T47D (cell line): ENCODE measurements around the gene PIP.
"Not testable (repeated sequence)": the region's sequence is repeated elsewhere in the genome, so short reads cannot be mapped to it uniquely, and the experiment has no call there.

ENCODE experiments used
- DNase-seq, 2 experiments: peaks; one replicate each; pipeline versions ENCODE4 v3.0.0 to v3.0.0-alpha.2; 2011 to 2012; ENCODE audit warnings: low read depth in 1 of 2, low spot score in 1 of 2
- JUND ChIP-seq: IDR thresholded peaks from 2 replicates; pipeline ENCODE4 v1.6.1; 2012; ENCODE audit warnings: low read depth
- in situ Hi-C: cut with HindIII; loops from 2 replicates; pipeline ENCODE4 v1.10.0; 2016; ENCODE audit warnings: low sequenced_read_pairs, low pct_unique_long_range_greater_than_20kb

Gene PIP

DNA sequence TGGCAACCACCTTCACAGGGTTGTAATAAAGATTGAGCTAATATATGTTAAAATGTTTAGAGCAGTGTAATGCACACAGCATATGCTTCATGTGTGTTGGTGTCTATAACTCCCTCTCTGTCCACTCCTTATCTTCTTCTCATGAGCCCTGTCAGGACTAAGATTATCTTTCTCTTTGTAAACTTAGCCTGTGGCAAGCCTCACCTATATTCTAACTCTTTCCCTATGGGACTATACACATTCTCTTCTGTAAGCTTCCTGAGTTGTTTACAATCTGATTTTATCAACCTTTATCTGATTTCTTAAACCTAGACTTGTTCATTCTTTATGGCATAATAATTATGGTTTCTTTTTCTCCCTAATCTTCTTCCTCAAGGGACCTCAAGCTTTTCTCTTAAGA, 2.4 kb upstream of the PIP start:
- peak; percentile 97 for TF ChIP-seq JUND
- peak in 1 of 2 experiments; percentile 92 for DNase-seq
- in situ Hi-C loops = no loop called here

DNA sequence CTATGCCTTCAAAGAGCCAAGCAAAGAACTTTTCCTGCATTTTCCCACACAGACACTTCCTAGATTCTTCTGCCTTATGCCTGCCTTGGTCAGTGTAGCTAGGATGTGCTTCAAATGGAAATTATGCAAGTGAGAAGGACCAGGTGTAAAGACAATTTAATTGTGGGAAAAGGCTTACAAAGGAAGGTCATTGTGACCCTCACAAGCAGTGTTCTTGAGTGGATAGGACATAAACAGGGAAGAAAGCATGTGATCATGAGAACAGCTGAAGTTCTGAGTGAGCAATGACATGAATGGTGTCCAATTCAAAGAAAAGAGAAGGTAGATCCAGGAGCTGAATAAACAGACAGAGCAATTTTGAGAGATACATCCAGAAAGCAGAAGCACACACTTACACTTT, 1.3 kb upstream of the PIP start:
- in situ Hi-C loops = no loop called here
- DNase-seq = peak in 1 of 2 experiments; percentile 92
- TF ChIP-seq JUND = no peak

DNA sequence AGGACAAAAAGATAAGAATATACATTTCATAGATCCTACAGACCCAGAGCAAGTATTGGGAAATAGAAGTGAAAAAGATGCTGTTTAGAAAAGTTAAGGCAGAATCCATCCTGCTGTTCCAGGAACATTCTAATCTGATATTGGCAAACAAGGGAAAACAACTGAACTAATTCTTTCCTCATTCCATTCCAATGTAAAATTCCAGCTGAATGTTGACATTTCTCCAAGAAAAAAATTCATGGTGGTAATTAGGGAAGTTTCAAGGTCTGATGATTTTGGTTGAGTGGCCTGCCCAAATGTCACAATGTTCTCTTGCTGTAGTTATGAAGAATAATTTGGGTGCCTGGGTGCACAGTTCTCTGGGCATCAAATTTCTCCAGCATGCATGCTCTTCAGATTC, 15.2 kb downstream of the PIP start:
- DNase-seq = peak in 1 of 2 experiments; percentile 92
- peak; percentile 52; the same call in 1 of the 2 replicates for TF ChIP-seq JUND
- in situ Hi-C loops = no loop called here

DNA sequence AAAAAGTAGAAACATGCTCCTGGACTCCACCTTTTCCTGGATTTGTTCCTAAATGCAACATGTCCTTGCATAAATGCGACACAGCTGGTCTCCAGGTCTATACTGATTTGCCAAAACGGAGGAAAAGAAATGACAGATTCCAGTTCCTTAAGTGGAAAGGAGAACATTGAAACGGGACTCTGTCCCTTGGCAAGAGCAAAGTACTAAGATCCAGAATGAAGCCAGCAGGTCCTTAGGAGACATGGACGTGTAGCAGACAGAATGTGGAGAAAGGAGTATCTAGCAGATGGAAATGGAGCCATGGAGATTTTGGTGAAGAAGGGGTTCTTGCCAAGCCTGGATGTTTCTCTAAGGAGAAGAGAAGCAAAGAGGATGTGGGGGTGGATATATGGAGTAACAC, 16.2 kb downstream of the PIP start:
- in situ Hi-C loops = no loop called here
- TF ChIP-seq JUND = no peak
- DNase-seq = no peak

DNA sequence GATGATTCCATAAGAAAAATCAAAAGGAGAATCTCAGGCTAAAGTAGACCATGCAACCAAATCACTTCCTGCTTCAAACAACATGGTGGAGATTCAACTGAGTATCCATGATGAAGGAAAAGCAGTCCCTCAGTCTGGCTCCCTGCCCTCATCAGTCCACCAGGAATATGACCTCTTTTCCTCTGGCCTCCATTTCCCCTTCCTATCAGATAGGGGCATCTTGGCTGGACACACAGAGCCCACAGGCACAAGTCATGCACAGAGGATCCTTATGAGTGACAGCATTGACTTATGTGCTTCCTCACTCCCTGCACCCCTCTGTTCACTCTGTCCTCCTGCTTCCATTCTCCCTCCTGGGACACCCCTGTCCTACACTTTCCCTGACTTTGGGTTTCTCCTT, 16.8 kb downstream of the PIP start:
- TF ChIP-seq JUND = no peak
- in situ Hi-C loops = no loop called here

DNA sequence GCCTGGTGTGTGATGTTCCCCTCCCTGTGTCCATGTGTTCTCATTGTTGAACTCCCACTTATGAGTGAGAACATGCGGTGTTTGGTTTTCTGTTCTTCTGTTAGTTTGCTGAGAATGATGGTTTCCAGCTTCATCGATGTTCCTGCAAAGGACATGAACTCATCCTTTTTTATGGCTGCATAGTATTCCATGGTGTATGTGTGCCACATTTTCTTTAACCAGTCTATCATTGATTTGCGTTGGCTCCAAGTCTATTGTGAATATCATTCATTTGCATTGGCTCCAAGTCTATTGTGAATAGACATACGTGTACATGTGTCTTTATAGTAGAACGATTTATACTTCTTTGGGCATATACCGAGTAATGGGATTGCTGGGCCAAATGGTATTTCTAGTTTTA, 18.8 kb downstream of the PIP start:
- DNase-seq, in situ Hi-C loops: not testable (repeated sequence)

More for the DNA sequence above, 16.8 kb downstream of the PIP start:
- DNase-seq = peak in 1 of 2 experiments; percentile 63

DNA sequence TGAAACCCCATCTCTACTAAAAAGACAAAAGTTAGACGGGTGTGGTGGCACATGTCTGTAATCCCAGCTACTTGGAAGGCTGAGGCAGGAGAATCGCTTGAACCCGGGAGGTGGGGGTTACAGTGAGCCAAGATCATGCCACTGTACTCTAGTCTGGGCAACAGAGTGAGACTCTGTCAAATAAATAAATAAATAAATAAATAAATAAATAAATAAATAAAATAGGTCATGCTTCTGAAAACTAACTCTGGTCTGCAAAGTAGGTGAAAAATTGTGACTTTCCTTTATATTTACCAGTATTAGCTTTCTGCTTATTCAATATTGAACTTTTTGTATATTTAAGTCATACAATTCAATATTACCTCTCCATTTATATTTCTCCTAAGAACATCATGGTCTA, 26.7 kb downstream of the PIP start:
- DNase-seq, in situ Hi-C loops: not testable (repeated sequence)

DNA sequence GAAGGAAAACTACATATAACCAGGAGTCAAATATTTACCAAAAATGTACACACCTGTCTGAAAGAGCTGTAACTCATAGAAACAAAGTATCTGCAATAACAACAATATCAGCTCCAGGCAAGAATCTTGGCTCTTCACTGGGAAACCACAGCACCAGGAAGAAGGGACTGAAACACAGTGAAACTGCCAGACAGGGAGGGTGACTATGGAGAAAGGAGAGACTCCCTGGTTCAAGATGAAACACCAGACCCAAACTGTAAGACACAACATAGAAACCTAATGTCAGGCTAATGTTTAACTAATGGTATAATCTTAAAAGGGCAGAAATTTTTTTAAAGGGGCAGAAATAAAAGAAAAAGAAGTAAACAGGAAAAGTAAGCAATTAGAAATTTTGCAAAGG, 39.8 kb downstream of the PIP start:
- in situ Hi-C loops = no loop called here
- DNase-seq = peak in 1 of 2 experiments; percentile 88
- TF ChIP-seq JUND = no peak

DNA sequence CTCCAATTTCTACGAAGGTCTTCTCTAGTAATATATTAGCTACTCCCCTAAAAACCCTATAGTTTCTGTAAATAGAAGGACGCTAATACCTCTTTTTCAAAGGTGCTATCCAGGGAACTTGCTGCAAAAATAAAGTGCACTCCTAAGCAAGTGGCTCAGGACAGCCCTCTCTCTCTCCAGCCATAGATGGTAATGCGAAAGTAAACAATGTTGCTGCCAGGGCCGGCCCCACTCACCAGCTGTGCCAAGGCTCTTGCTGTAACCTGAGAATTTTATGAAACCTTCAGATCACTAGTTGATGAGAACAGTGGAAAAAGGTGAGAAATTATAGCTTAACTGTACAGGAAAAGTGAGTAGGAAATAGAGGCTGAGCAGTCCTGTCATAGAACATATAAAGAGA, 40.5 kb downstream of the PIP start:
- in situ Hi-C loops = no loop called here
- no peak for TF ChIP-seq JUND
- DNase-seq = peak; percentile 6 to 92

DNA sequence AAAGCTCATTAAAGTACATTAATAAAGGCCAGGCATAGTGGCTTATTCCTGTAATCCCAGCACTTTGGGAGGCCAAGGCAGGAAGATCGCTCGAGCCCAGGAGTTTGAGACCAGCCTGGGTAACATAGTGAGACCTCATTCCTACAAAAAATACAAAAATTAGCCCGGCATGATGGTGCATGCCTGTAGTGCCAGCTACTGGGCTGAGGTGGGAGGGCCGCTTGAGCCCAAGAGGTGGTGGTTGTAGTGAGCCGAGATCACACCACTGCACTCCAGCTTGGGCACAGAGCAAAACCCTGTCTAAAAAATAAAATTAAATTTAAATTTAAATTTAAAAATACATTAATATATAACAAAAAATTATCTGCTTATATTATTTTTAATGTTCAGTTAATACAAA, 44.3 kb downstream of the PIP start:
- TF ChIP-seq JUND = no peak
- in situ Hi-C loops = no loop called here
- DNase-seq = no peak

DNA sequence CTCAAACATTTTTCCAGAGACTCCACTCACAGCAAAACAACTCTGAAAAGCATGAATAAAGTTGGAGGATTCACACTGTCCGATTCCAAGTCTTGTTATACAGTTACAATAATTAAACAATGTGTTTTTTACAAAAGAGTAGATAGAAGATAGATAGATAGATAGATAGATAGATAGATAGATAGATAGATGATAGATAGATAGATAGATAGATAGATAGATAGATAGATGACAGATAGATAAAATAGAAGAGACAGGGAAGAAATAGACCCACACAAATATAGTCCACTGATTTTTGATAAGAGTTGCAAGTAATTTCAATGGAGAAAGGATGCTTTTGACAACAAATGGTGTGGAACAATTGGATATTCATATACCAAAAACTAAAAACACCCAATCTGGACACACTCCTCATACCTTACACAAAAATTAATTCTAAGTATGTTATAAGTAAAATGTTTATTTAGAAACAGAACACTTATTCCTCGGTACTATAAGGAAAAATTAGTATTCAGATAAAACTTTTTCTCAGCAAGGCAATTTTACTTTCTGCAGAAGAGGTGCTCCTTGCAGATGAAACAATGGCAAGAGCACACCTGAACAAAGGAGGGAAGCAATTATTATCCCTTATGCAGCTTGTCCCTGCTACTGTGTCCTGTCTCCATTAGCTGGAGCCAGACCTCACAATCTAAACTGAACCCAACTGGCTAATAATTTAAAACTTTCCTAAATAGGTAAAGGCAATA, 45.7 kb downstream of the PIP start:
- DNase-seq = no peak
- in situ Hi-C loops = no loop called here
- TF ChIP-seq JUND = no peak

DNA sequence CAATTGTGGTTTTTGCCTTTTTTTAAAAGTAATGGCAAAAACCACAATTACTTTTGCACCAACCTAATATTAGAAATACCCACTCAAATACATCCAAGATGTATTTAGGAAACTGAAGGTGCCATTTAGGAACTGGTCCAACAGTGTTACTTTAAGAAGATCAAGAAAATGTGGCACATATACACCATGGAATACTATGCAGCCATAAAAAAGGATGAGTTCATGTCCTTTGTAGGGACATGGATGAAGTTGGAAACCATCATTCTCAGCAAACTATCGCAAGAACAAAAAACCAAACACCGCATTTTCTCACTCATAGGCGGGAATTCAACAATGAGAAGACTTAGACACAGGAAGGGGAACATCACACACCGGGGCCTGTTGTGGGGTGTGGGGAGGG, 48.9 kb downstream of the PIP start:
- DNase-seq, in situ Hi-C loops: not testable (repeated sequence)

DNA sequence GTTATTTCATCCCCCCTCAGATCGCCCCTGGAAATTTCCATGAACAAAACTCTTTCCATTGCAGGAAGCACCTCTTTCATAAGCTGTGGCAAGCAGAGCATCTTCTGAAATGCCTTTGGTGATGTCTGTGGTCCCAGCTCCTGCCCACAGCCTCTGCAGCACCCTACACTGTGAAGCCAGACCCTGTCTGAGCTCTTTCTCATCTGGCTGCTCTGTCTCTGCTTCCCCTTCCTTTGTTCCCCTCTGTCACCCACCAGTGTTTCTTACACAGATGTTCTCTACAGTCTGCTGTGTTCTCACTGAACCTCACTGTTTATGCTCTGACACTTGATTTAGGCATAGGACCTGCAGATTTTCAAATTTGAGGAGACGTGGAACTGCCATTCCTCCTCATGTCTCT, 49.5 kb downstream of the PIP start:
- in situ Hi-C loops = no loop called here
- no peak for TF ChIP-seq JUND
- DNase-seq = no peak

DNA sequence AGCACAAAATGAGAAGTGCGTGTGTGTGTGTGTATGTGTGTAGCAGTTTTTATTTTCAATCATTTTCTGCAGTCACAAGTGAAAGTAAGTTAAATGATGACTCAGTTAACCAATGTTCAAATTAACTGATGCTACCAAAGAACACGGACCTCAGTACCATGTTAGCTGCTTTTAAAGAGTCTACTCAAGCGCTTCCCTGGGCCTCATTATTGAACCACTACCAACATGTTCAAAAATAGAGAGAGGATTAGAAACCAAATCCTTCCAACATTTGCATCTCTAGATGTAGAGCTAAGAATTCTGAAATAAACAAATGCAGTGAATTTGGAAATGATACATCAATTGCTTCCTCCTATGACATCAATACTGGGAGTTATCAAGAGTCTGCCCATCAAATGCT, 51.1 kb downstream of the PIP start, which contains the start of gene TAS2R39:
Gene TAS2R39 (plus strand): TSS at position 396 of the 400 bp plus-strand sequence. CDS start 0 bp downstream, at position 396.
- in situ Hi-C loops = no loop called here
- TF ChIP-seq JUND = no peak
- DNase-seq = no peak
